HEK293 (cell line): ENCODE data around the gene CDH23.

Source experiments
- CTCF ChIA-PET: fragments of 350-600 bp; formaldehyde crosslinking; extraction: SDS; loops from one replicate; lab custom pipeline; 2021; ENCODE audit warnings: antibody characterized with exemption; lab: Yijun Ruan, JAX
- POLR2A ChIA-PET: fragments of 300-600 bp; formaldehyde crosslinking; extraction: SDS; loops from one replicate; lab custom pipeline; 2020; ENCODE audit warnings: antibody characterized with exemption, inconsistent platforms; lab: Yijun Ruan, JAX
- H3K27ac ChIP-seq: fragments of 200-500 bp; sonication (Bioruptor generic); 2 replicates; pipeline ENCODE4 v1.5.1; 2014; ENCODE audit warnings: low read depth, low read length, control low read depth, inconsistent platforms; ENCODE audit errors: extremely low read depth
- H3K36me3 ChIP-seq, 2 experiments: fragments of 200-500 bp in 1 of 2; sonication (Bioruptor generic) in 1 of 2; 1 replicate in 1 of 2; 2 replicates in 1 of 2; pipeline ENCODE4 v1.5.1; 2014 to 2017; ENCODE audit warnings: inconsistent platforms in 2 of 2, low read length in 2 of 2; ENCODE audit not compliant: control insufficient read depth in 2 of 2, insufficient read depth in 1 of 2
- H3K4me1 ChIP-seq: fragments of 200-500 bp; sonication (Bioruptor generic); 2 replicates; pipeline ENCODE4 v1.5.1; 2014; ENCODE audit warnings: mild to moderate bottlenecking, low read length, inconsistent platforms; ENCODE audit not compliant: control insufficient read depth, insufficient read depth
- H3K4me3 ChIP-seq: 2 replicates; pipeline ENCODE4 v1.5.1; 2011; ENCODE audit warnings: low read depth, mild to moderate bottlenecking, control low read depth, low read length, moderate library complexity
- H3K9me3 ChIP-seq: fragments of 200-500 bp; sonication (Bioruptor generic); 2 replicates; pipeline ENCODE4 v1.5.1; 2014; ENCODE audit warnings: low read depth, low read length, inconsistent platforms; ENCODE audit not compliant: control insufficient read depth, insufficient read depth
- BCL11B ChIP-seq: fragments of 450-650 bp; formaldehyde crosslinking; IDR thresholded peaks from 2 replicates; pipeline ENCODE4 v1.5.1; 2016; ENCODE audit warnings: low read depth, missing biosample characterization, missing genetic modification characterization
- GLIS2 ChIP-seq: fragments of 450-650 bp; formaldehyde crosslinking; IDR thresholded peaks from 2 replicates; pipeline ENCODE4 v1.5.1; 2016; ENCODE audit warnings: missing biosample characterization, missing genetic modification characterization
- HOXD13 ChIP-seq: sonication (generic); formaldehyde crosslinking; IDR thresholded peaks from 2 replicates; pipeline ENCODE4 v1.8.0; 2022; ENCODE audit warnings: missing genetic modification reagents, borderline replicate concordance
- SP2 ChIP-seq: fragments of 450-650 bp; formaldehyde crosslinking; IDR thresholded peaks from 2 replicates; pipeline ENCODE4 v1.5.1; 2016; ENCODE audit warnings: missing biosample characterization, missing genetic modification characterization
- TSHZ1 ChIP-seq: fragments of 450-650 bp; formaldehyde crosslinking; IDR thresholded peaks from 2 replicates; pipeline ENCODE4 v1.5.1; 2016; ENCODE audit warnings: missing biosample characterization, missing genetic modification characterization, borderline replicate concordance
- ZBTB10 ChIP-seq: fragments of 450-650 bp; formaldehyde crosslinking; IDR thresholded peaks from 2 replicates; pipeline ENCODE4 v1.5.1; 2016; ENCODE audit warnings: missing biosample characterization, missing genetic modification characterization
- ZBTB49 ChIP-seq: fragments of 450-650 bp; formaldehyde crosslinking; IDR thresholded peaks from 2 replicates; pipeline ENCODE4 v1.5.1; 2016; ENCODE audit warnings: missing biosample characterization, missing genetic modification characterization, low read depth
- ZBTB8A ChIP-seq: fragments of 450-650 bp; formaldehyde crosslinking; IDR thresholded peaks from 2 replicates; pipeline ENCODE4 v1.5.1; 2016; ENCODE audit warnings: missing biosample characterization, missing genetic modification characterization
- ZNF112 ChIP-seq: fragments of 450-650 bp; formaldehyde crosslinking; IDR thresholded peaks from 2 replicates; pipeline ENCODE4 v1.5.0; 2017; ENCODE audit warnings: missing biosample characterization, missing genetic modification characterization
- ZNF248 ChIP-seq: fragments of 450-650 bp; formaldehyde crosslinking; IDR thresholded peaks from 2 replicates; pipeline ENCODE4 v1.5.1; 2017; ENCODE audit warnings: missing biosample characterization, missing genetic modification characterization
- ZNF354C ChIP-seq: fragments of 450-650 bp; formaldehyde crosslinking; IDR thresholded peaks from 2 replicates; pipeline ENCODE4 v1.5.1; 2016; ENCODE audit warnings: missing biosample characterization, missing genetic modification characterization, low read depth, borderline replicate concordance
- ZNF391 ChIP-seq: fragments of 450-650 bp; formaldehyde crosslinking; IDR thresholded peaks from 2 replicates; pipeline ENCODE4 v1.5.1; 2016; ENCODE audit warnings: low read depth, missing biosample characterization, missing genetic modification characterization, borderline replicate concordance
- ZNF433 ChIP-seq: fragments of 450-650 bp; formaldehyde crosslinking; IDR thresholded peaks from 2 replicates; pipeline ENCODE4 v1.5.1; 2016; ENCODE audit warnings: missing biosample characterization, missing genetic modification characterization, low read depth
- ZNF518A ChIP-seq: fragments of 450-650 bp; formaldehyde crosslinking; conservative IDR thresholded peaks from 2 replicates; pipeline ENCODE4 v1.5.1; 2016; ENCODE audit warnings: low read depth, missing biosample characterization, missing genetic modification characterization
- ZNF626 ChIP-seq: fragments of 450-650 bp; sonication (Bioruptor Pico); formaldehyde crosslinking; IDR thresholded peaks from 2 replicates; pipeline ENCODE4 v1.5.1; 2018; ENCODE audit warnings: missing biosample characterization, missing genetic modification characterization, inconsistent platforms
- ZNF843 ChIP-seq: fragments of 450-650 bp; formaldehyde crosslinking; IDR thresholded peaks from 2 replicates; pipeline ENCODE4 v1.5.1; 2016; ENCODE audit warnings: missing biosample characterization, missing genetic modification characterization
- ZSCAN5A ChIP-seq: fragments of 450-650 bp; formaldehyde crosslinking; IDR thresholded peaks from 2 replicates; pipeline ENCODE4 v1.5.1; 2016; ENCODE audit warnings: missing biosample characterization, missing genetic modification characterization

Gene CDH23

GRCh38 chr10:71683301-71683700, 286.6 kb downstream of the CDH23 start:
- POLR2A ChIA-PET = no interaction called here
- no peak overlapping the region for H3K4me3 ChIP-seq
- no peaks in the 10 kb centered on the region for H3K36me3 ChIP-seq
- TF ChIP-seq ZBTB10 (no peak), HOXD13 (no peak), ZNF518A (no peak), ZNF391 (tag by site-specific recombination) (no peak), ZNF354C (no peak), ZNF248 (tag by site-specific recombination) (no peak), ZNF843 (tag by site-specific recombination) (no peak), ZBTB8A (tag by site-specific recombination) (no peak), ZNF626 (no peak), GLIS2 (no peak), SP2 (no peak), ZNF433 (no peak), TSHZ1 (tag by site-specific recombination) (no peak), ZBTB49 (tag by site-specific recombination) (no peak), ZNF112 (tag by site-specific recombination) (no peak), BCL11B (no peak), ZSCAN5A (tag by site-specific recombination) (no peak)
- no peaks in the 10 kb centered on the region for H3K9me3 ChIP-seq
- H3K4me1 ChIP-seq = no peaks in the 10 kb centered on the region
- CTCF ChIA-PET = interaction anchor here (0.6 to 1.6 kb wide), 2 partner anchors 14 to 15 kb away, joined by 3 to 4 read pairs; no protein-coding TSS in a partner anchor
- no peak overlapping the region for H3K27ac ChIP-seq
